Endothelial cell of umbilical vein (primary cell): ENCODE results near the gene SWAP70. TPM values are rescaled to one million over a fixed set of nuclear protein-coding genes. Genes with fewer than 3 reads are reported as not detected.

Experiments
- BruUV-seq: library from RNA; stranded (reverse); fragments of 400-500 nt; replicated peaks from 2 replicates; lab custom pipeline; 2021; lab: Mats Ljungman, UMichigan
- CTCF ChIA-PET: fragments of 300-600, 350-600 bp; sonication (Branson Sonifier 250); formaldehyde crosslinking; loops from one replicate; lab custom pipeline; 2021; ENCODE audit warnings: antibody characterized with exemption, inconsistent platforms; lab: Charles Lee
- POLR2A ChIA-PET: fragments of 300-600, 350-600 bp; sonication (Branson Sonifier 250); formaldehyde crosslinking; loops from one replicate; lab custom pipeline; 2021; ENCODE audit warnings: antibody characterized with exemption, inconsistent platforms; lab: Charles Lee
- DNase-seq: peaks from one replicate; pipeline ENCODE4 v3.0.0-alpha.2; 2011; ENCODE audit warnings: low read depth, low spot score
- FAIRE-seq: peaks from 2 replicates; lab custom pipeline; 2011; peaks lifted over from hg19 to GRCh38; lab: Jason Lieb, UNC
- H2AFZ ChIP-seq: 2 replicates; pipeline ENCODE4 v1.6.0; 2012; ENCODE audit warnings: low read depth, low read length, control low read depth, inconsistent platforms
- H3K27ac ChIP-seq: 2 replicates; pipeline ENCODE4 v1.5.1; 2011; ENCODE audit warnings: low read depth, mild to moderate bottlenecking, control low read depth, low read length, moderate library complexity; ENCODE audit not compliant: insufficient read depth
- H3K27me3 ChIP-seq, 2 experiments: 2 replicates each; pipeline versions ENCODE4 v1.6.0 to v1.6.1; 2011; ENCODE audit warnings: low read length in 2 of 2, mixed read lengths in 1 of 2; ENCODE audit not compliant: control insufficient read depth in 2 of 2, insufficient read depth in 2 of 2
- H3K36me3 ChIP-seq, 2 experiments: 2 replicates in 1 of 2; 3 replicates in 1 of 2; pipeline ENCODE4 v1.5.1; 2011; ENCODE audit warnings: low read length in 2 of 2, mild to moderate bottlenecking in 1 of 2, moderate library complexity in 1 of 2; ENCODE audit not compliant: control insufficient read depth in 2 of 2, insufficient read depth in 2 of 2; ENCODE audit errors: extremely low read depth in 1 of 2
- H3K4me1 ChIP-seq: 3 replicates; pipeline ENCODE4 v1.5.1; 2011; ENCODE audit warnings: mild to moderate bottlenecking, low read length; ENCODE audit not compliant: control insufficient read depth, insufficient read depth; ENCODE audit errors: extremely low read depth
- H3K4me2 ChIP-seq: 2 replicates; pipeline ENCODE4 v1.6.1; 2011; ENCODE audit warnings: low read length, control low read depth, mixed read lengths; ENCODE audit not compliant: insufficient read depth
- H3K4me3 ChIP-seq, 3 experiments: fragments of 200-600 bp in 1 of 3; sonication (generic), shearing (Covaris generic) in 1 of 3; replicated peaks in 1 of 3; 2 replicates each; pipeline ENCODE4 v1.5.1; 2011 to 2016; ENCODE audit warnings: control low read depth in 3 of 3, low read length in 3 of 3, mild to moderate bottlenecking in 2 of 3, inconsistent platforms in 1 of 3, low read depth in 1 of 3, moderate library complexity in 1 of 3; ENCODE audit not compliant: insufficient read depth in 1 of 3
- H3K79me2 ChIP-seq: 2 replicates; pipeline ENCODE4 v1.6.0; 2012; ENCODE audit warnings: low read length, inconsistent platforms; ENCODE audit not compliant: control insufficient read depth, insufficient read depth
- H3K9ac ChIP-seq: replicated peaks from 2 replicates; pipeline ENCODE3; 2011; ENCODE audit warnings: low read length, control low read depth; ENCODE audit not compliant: insufficient read depth; ENCODE audit errors: extremely low read depth
- H3K9me1 ChIP-seq: replicated peaks from 3 replicates; pipeline ENCODE4 v1.6.0; 2011; ENCODE audit warnings: mild to moderate bottlenecking, low read length; ENCODE audit not compliant: control insufficient read depth, insufficient read depth; ENCODE audit errors: extremely low read depth
- H3K9me3 ChIP-seq: replicated peaks from 2 replicates; pipeline ENCODE4 v1.5.1; 2012; ENCODE audit warnings: low read length, inconsistent platforms; ENCODE audit not compliant: control insufficient read depth, insufficient read depth
- H4K20me1 ChIP-seq: replicated peaks from 2 replicates; pipeline ENCODE3; 2011; ENCODE audit warnings: mild to moderate bottlenecking, low read length; ENCODE audit not compliant: control insufficient read depth, insufficient read depth; ENCODE audit errors: extremely low read depth
- EZH2 ChIP-seq: IDR thresholded peaks from 2 replicates; pipeline ENCODE4 v1.6.1; 2012; ENCODE audit warnings: borderline replicate concordance, low read depth, mild to moderate bottlenecking, moderate library complexity, low read length, inconsistent platforms; ENCODE audit not compliant: severe bottlenecking
- FOS ChIP-seq: IDR thresholded peaks from 2 replicates; pipeline ENCODE4 v1.6.1; 2011; ENCODE audit warnings: mild to moderate bottlenecking, low read length, moderate library complexity, borderline replicate concordance; ENCODE audit not compliant: insufficient read depth
- GATA2 ChIP-seq: IDR thresholded peaks from 2 replicates; pipeline ENCODE4 v1.7.0; 2011; ENCODE audit warnings: low read depth, mild to moderate bottlenecking, moderate library complexity, mixed read lengths, low read length; ENCODE audit not compliant: insufficient read length, insufficient read depth
- JUN ChIP-seq: IDR thresholded peaks from 2 replicates; pipeline ENCODE4 v1.6.1; 2011; ENCODE audit warnings: borderline replicate concordance, low read depth; ENCODE audit not compliant: insufficient read length, insufficient read depth
- POLR2A ChIP-seq: IDR thresholded peaks from 2 replicates; pipeline ENCODE4 v1.6.1; 2012; ENCODE audit warnings: low read depth, mild to moderate bottlenecking, control low read depth, low read length
- POLR2AphosphoS5 ChIP-seq: IDR thresholded peaks from 2 replicates; pipeline ENCODE4 v1.6.1; 2012; ENCODE audit warnings: low read depth, mild to moderate bottlenecking, control low read depth, low read length, moderate library complexity; ENCODE audit not compliant: insufficient read depth
- dilution Hi-C: fragments of 300-500 bp; cut with MboI; formaldehyde crosslinking; loops from one replicate; pipeline ENCODE4 v1.15.0; 2019; ENCODE audit warnings: low sequenced_read_pairs; ENCODE audit not compliant: extremely low pct_ligation_motif_present
- intact Hi-C: fragments of 100-400 bp; cut with micrococcal nuclease; formaldehyde crosslinking; loops from one replicate; pipeline ENCODE4 v1.10.0; 2022
- polyA plus RNA-seq, 4 experiments: library from polyadenylated mRNA; depleted of rRNA in 3 of 4; stranded (reverse) in 3 of 4; unstranded in 1 of 4; fragments of >200 nt; gene quantifications; 2 replicates each; pipeline versions ENCODE4 v1.2.1 to v1.2.3, GENCODE V29; 2011 to 2012; ENCODE audit warnings: missing spikeins in 1 of 4
- total RNA-seq: library from RNA; stranded (reverse); gene quantifications from 2 replicates; pipeline ENCODE4 v1.2.3, GENCODE V29; 2021

SWAP70 gene
- total and polyA plus RNA-seq, 2 donors (not counting 3 experiments of a cell fraction or from before 2014, with no cell fraction given): 52.5 to 165 TPM

GRCh38 chr11:9689721-9690120 is 25.8 kb downstream of the SWAP70 start:
- H4K20me1 ChIP-seq: no peaks in the 10 kb centered on the region
- peaks cover 66% of the 10 kb centered on the region for H3K4me1 ChIP-seq
- FAIRE-seq (no peak), DNase-seq (no peak)
- H3K9me3 ChIP-seq: no peaks in the 10 kb centered on the region
- POLR2A ChIA-PET: interaction anchor here (0.9 to 1.1 kb wide), 2 partner anchors 30 to 31 kb away, joined by 4 to 6 read pairs; no protein-coding TSS in a partner anchor
- H3K27ac ChIP-seq: peak overlapping the region; percentile 98
- no TSS peak for BruUV-seq
- H3K79me2 ChIP-seq: peaks cover 57% of the 10 kb centered on the region
- H3K4me2 ChIP-seq: peak overlapping the region; percentile 76
- intact Hi-C loops (loop anchor here (1.0 to 2.0 kb wide), 5 partner anchors 13 to 117 kb away; partner anchors contain the start of gene WEE1), dilution Hi-C loops (no loop called here)
- peak overlapping the region; percentile 94 for H3K9ac ChIP-seq
- TF ChIP-seq EZH2 (no peak), POLR2A (peak; percentile 16), POLR2AphosphoS5 (no peak)
- peak overlapping the region in 1 of 3 experiments; percentile 31 for H3K4me3 ChIP-seq
- H3K27me3 ChIP-seq: no peaks in the 10 kb centered on the region
- CTCF ChIA-PET: interaction anchor here (0.6 to 3.8 kb wide), 7 partner anchors 11 to 58 kb away, joined by 3 to 15 read pairs (median 6); no protein-coding TSS in a partner anchor
- no peaks in the 10 kb centered on the region for H3K36me3 ChIP-seq
- no peak overlapping the region for H2AFZ ChIP-seq
- no peaks in the 10 kb centered on the region for H3K9me1 ChIP-seq

GRCh38 chr11:9691865-9692264 is 28.0 kb downstream of the SWAP70 start:
- no peak overlapping the region for H3K4me3 ChIP-seq
- H3K36me3 ChIP-seq: peaks cover 0 to 2% of the 10 kb centered on the region in 2 experiments
- dilution Hi-C loops (no loop called here), intact Hi-C loops (no loop called here)
- H3K27ac ChIP-seq: peak overlapping the region; percentile 75
- H3K4me2 ChIP-seq: peak overlapping the region; percentile 40
- ChIA-PET POLR2A (interaction anchor here (0.6 to 0.8 kb wide), 2 partner anchors 13 to 34 kb away, joined by 3 read pairs; no protein-coding TSS in a partner anchor), CTCF (interaction anchor here (0.8 to 2.2 kb wide), 9 partner anchors 8 to 79 kb away, joined by 3 to 8 read pairs (median 3); no protein-coding TSS in a partner anchor)
- H3K9ac ChIP-seq: peak overlapping the region; percentile 10
- H3K4me1 ChIP-seq: peaks cover 57% of the 10 kb centered on the region
- H2AFZ ChIP-seq: no peak overlapping the region
- no peaks in the 10 kb centered on the region for H3K27me3 ChIP-seq
- H3K79me2 ChIP-seq: peaks cover 55% of the 10 kb centered on the region
- no peaks in the 10 kb centered on the region for H3K9me3 ChIP-seq
- DNase-seq (peak; percentile 62), FAIRE-seq (no peak)
- TF ChIP-seq FOS (peak; percentile 68), GATA2 (no peak), JUN (peak; percentile 37)
- no TSS peak for BruUV-seq
- no peaks in the 10 kb centered on the region for H3K9me1 ChIP-seq
- H4K20me1 ChIP-seq: no peaks in the 10 kb centered on the region
